IPS DF 6.9 (cell line): ENCODE measurements around the gene USP3.

Experiments used
- DNase-seq: peaks from one replicate; pipeline ENCODE4 v3.0.0-alpha.2; 2013; ENCODE audit warnings: low read depth, low spot score
- H3K27ac ChIP-seq: one replicate; pipeline ENCODE4 v1.5.1; 2013; ENCODE audit warnings: low read length, control low read depth
- H3K27me3 ChIP-seq: 2 replicates; pipeline ENCODE4 v1.6.1; 2013; ENCODE audit warnings: mild to moderate bottlenecking, low read length; ENCODE audit not compliant: control insufficient read depth, insufficient read depth
- H3K36me3 ChIP-seq: 2 replicates; pipeline ENCODE4 v1.6.1; 2013; ENCODE audit warnings: low read length; ENCODE audit not compliant: control insufficient read depth, insufficient read depth
- H3K4me1 ChIP-seq: 2 replicates; pipeline ENCODE4 v1.6.1; 2013; ENCODE audit warnings: low read length; ENCODE audit not compliant: control insufficient read depth, insufficient read depth
- H3K4me3 ChIP-seq: 2 replicates; pipeline ENCODE4 v1.5.1; 2013; ENCODE audit warnings: mild to moderate bottlenecking, low read length
- H3K9me3 ChIP-seq: 2 replicates; pipeline ENCODE4 v1.6.1; 2013; ENCODE audit warnings: low read length, inconsistent platforms; ENCODE audit not compliant: control insufficient read depth, insufficient read depth
- WGBS: extraction: QIAGEN DNeasy Blood & Tissue Kit; methylation state at CpG from one replicate; pipeline ENCODE4 v1.1.7; 2013; ENCODE audit warnings: mixed read lengths, missing lambda C conversion rate; ENCODE audit not compliant: insufficient read length, insufficient coverage; 5-methylcytosine and 5-hydroxymethylcytosine counted together

The USP3 gene

DNA sequence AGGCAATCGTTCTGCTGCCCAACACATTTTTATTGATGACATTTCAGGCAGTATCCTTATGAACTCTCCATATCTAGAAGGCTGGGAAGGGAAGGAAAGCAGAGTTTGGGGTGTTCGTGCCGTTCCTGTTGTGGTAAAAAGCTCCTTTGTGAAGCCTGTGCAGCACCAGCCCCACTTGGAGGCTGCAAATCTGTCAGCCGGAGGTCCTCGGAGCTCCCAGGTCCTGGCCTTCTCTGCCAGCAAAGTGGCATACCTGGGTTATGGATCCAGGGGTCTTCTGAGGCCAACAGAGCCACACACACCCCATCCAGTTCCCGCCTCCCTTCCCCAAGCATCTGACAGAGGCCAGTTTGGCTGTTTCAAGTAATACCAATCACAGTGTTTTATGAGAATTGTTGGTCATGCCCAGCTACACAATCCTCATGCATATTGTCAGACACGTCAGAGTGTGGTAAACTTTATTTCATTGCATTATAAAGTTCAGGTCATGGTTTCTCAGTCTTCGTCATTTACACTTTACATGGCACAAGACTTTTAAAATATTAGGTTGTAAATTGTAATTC, 15.9 kb upstream of the USP3 start:
- H3K27ac ChIP-seq, result no peak overlapping the region
- no peaks in the 10 kb centered on the region for H3K4me1 ChIP-seq
- H3K4me3 ChIP-seq, result no peak overlapping the region
- no peaks in the 10 kb centered on the region for H3K9me3 ChIP-seq
- no CpG with 5 or more reads among the region's 8 CpGs for WGBS
- no peaks in the 10 kb centered on the region for H3K36me3 ChIP-seq
- DNase-seq, result no peak
- H3K27me3 ChIP-seq, result 0 out of 2 replicates have a peak, but pooled peaks cover 1% of the 10 kb centered on the region

DNA sequence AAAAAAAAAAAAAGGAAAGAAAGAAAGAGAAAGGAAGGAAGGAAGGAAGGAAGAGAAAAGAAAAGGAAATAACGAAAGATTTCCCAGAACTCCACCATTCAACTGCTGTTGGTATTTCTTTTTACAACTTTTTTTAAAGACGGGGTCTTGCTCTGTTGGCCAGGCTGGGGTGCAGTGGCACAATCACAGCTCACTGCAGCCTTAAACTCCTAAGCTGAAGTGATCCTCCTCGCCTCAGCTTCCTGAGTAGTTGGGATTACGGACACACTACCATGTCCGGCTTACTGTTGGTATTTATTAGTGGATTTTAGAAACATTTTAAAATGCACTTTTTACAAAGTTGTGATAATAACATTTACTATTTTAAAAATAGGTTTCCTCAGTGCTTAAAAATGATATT, 15.0 kb upstream of the USP3 start:
- Histone ChIP-seq H3K9me3 (no peaks in the 10 kb centered on the region), H3K4me1 (no peaks in the 10 kb centered on the region), H3K27ac (no peak overlapping the region), H3K36me3 (no peaks in the 10 kb centered on the region), H3K27me3 (0 out of 2 replicates have a peak, but pooled peaks cover 1% of the 10 kb centered on the region), H3K4me3 (no peak overlapping the region)
- no peak for DNase-seq
- no CpG with 5 or more reads among the region's 5 CpGs for WGBS

DNA sequence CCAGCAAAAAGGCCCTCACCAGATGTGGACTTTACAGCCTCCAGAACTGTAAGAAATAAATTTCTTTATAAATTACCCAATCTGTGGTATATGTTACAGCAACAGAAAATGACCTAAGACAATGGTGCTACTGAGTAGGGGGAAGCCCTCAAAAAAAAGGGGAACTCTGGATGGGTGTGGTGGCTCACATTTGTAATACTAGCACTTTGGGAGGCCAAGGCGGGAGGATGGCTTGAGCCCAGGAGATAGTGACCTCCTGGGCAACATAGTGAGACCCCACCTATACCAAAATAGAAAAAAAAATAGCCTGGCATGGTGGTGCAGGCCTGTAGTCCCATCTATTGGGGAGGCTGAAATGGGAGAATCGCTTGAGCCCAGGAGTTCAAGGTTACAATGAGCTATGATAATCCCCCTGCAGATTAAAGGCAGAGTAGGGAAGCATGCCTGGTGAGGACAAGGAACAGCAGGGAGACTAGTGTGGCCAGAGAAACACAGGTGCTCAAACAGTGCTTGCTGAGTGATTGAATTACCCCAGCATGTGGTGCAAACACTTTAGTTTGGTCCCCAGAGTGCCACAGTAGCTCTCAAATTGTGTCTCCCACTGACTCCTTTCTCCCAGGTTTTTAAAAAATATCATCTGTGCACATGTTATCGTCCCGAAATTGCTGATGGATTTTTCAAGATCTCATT, 13.9 kb upstream of the USP3 start:
- Histone ChIP-seq H3K9me3 (no peaks in the 10 kb centered on the region), H3K27ac (no peak overlapping the region), H3K36me3 (no peaks in the 10 kb centered on the region), H3K4me1 (no peaks in the 10 kb centered on the region), H3K27me3 (0 out of 2 replicates have a peak, but pooled peaks cover 1% of the 10 kb centered on the region), H3K4me3 (no peak overlapping the region)
- no peak for DNase-seq
- WGBS, result no CpG with 5 or more reads among the region's 4 CpGs

DNA sequence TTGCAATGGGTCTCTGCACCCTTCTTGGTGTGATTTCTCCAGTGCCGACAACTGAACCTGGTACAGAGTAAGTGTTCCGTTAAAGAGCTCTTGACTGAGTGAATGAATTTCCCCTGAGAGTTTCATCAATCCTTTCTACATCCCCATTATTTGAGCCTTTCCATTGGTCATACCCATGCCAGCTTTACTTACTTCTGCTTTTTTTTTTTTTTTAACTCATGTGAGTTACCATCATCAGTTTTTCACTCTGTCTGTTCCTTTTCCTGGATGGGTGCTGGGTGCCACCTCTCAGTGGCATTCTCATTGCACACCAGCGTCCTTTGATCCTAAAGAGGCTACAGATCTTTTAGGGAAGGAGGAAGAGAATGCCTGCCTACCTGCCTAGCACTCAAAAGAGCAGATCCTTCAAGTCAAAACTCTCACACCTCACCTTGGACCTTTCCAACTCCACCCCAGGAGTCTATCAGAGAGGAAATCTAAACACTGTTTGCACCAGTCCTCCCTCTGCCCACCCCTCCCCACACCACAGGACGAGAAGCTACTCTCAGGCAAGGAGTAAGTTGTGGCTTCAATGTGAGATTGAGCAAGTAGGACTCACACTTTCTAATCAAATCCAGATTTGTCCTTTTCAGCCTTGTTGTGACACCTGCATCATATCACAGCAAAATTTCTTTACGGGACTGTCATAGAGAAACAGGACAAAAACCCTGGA, 13.1 kb upstream of the USP3 start:
- WGBS, result no CpG with 5 or more reads among the region's 5 CpGs
- no peak for DNase-seq
- no peaks in the 10 kb centered on the region for H3K4me1 ChIP-seq
- no peaks in the 10 kb centered on the region for H3K9me3 ChIP-seq
- peaks cover 1% of the 10 kb centered on the region; the same call in 1 of the 2 replicates for H3K27me3 ChIP-seq
- H3K4me3 ChIP-seq, result no peak overlapping the region
- H3K27ac ChIP-seq, result no peak overlapping the region
- H3K36me3 ChIP-seq, result no peaks in the 10 kb centered on the region

DNA sequence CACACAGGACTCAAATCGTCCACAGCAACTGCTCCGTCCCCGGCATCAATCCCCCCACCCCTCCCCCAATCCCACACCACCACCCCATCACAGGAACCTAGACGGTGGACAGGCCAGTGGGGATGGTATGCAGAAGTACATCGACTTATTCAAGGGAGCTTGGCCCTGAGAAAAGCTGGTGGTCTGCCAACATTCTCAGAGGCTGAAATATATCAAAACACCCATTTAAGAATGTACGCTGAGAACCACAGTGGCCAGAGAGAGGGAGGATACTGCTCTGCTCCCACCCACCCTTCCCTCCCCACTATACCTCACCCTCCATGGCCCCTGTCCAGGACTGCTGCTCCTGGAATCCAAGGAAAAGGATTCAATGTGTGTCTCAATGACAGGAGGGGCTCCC, 12.4 kb upstream of the USP3 start:
- no peaks in the 10 kb centered on the region for H3K36me3 ChIP-seq
- H3K4me1 ChIP-seq, result no peaks in the 10 kb centered on the region
- peaks cover 1% of the 10 kb centered on the region; the same call in 1 of the 2 replicates for H3K27me3 ChIP-seq

DNA sequence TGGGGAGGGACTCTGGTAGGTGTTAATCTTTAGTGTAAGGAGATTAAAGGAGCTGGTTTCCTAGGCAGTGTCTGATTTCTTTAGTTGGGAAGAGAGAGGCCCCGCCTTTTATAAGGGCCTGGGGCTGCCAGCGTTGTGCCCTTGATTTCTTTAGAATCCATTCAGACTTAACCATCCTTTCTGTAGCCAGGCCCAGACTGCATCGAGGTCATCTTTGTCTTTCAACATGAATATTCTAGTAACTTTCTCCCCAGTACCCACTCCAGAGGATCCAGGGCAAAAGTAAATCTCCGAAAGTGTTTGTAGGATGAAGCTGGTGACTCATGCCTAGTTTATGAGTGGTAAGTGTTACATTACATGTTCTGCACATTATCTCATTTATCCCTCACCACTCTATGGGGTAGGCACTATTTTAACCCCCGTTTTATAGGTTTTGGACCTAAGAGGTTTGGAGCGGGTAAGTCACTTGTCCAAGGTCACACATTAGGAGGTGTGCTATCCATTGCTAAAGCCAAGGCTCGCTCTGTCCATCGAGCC, 11.8 kb upstream of the USP3 start:
- Histone ChIP-seq H3K36me3 (no peaks in the 10 kb centered on the region), H3K4me3 (no peak overlapping the region), H3K4me1 (no peaks in the 10 kb centered on the region), H3K27ac (no peak overlapping the region), H3K9me3 (no peaks in the 10 kb centered on the region), H3K27me3 (peaks cover 1% of the 10 kb centered on the region; the same call in 1 of the 2 replicates)
- DNase-seq, result no peak
- no CpG with 5 or more reads among the region's 8 CpGs for WGBS

More for the DNA sequence above, 12.4 kb upstream of the USP3 start:
- WGBS, result no CpG with 5 or more reads among the region's 6 CpGs
- Histone ChIP-seq H3K27ac (no peak overlapping the region), H3K9me3 (no peaks in the 10 kb centered on the region), H3K4me3 (no peak overlapping the region)
- no peak for DNase-seq

DNA sequence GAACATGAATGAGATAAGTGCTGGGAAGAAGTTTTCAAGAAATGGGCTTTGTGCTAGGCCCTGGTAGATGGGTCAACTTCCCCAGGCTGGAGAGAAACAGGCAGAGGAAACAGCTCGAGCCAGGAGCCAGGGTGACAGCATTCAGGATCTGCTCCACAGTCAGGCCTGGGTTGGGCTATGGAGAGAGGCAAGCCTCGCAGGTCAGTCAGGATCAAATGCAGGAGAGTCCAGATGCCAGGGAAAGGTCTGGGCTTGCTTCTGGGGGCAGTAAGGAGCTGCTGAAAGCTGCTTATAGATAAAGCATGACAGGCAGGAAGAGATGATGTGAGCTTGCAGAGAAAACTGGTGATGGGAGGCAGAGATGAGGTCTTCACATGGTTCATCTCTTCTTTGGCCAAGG, 11.0 kb upstream of the USP3 start:
- H3K4me1 ChIP-seq, result no peaks in the 10 kb centered on the region
- H3K36me3 ChIP-seq, result no peaks in the 10 kb centered on the region
- H3K4me3 ChIP-seq, result no peak overlapping the region
- whole genome bisulfite sequencing, result no CpG with 5 or more reads among the region's 2 CpGs
- no peaks in the 10 kb centered on the region for H3K9me3 ChIP-seq
- H3K27ac ChIP-seq, result no peak overlapping the region
- no peak for DNase-seq
- peaks cover 6% of the 10 kb centered on the region; the same call in 1 of the 2 replicates for H3K27me3 ChIP-seq

DNA sequence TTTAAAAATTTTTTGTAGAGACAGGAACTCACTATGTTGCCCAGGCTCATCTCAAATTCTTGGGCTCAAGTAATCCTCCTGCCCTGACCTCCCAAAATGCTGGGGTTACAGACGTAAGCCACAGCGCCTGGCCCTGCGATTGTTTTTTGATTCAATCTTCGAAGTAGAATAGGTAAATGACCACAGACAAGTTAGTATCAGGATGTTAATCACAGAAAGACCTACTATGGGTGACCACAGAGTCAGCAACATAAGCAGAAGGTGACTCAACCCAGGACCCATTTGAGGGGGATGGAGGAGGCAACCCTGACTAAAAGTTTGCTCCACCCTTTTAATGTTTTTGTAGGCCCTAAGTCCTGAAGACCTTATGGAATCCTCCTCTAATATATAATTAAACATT, 10.0 kb upstream of the USP3 start:
- Histone ChIP-seq H3K4me3 (no peak overlapping the region), H3K9me3 (no peaks in the 10 kb centered on the region), H3K4me1 (no peaks in the 10 kb centered on the region), H3K27ac (no peak overlapping the region), H3K27me3 (peaks cover 6% of the 10 kb centered on the region; the same call in 1 of the 2 replicates), H3K36me3 (no peaks in the 10 kb centered on the region)
- DNase-seq, result no peak
- whole genome bisulfite sequencing, result no CpG with 5 or more reads among the region's 4 CpGs

DNA sequence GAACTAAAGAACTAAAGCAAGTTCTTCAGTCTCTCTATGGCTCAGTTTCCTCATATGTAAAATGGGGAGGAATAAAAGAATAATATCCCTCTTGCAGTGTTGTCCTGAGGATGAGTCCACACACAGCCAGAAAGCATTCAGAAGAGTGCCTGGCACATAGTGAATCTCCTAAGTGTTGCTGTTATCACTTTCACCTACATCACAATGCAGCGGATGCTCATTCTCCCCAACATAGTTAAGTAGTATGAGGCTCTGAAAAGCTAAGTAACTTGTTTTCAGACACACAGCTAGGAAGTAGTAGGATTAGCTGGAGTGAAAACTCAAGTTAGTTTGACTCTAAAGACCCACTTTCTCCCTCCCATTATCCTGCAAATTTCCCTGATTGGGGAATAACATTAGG, 9.1 kb upstream of the USP3 start:
- Histone ChIP-seq H3K27ac (no peak overlapping the region), H3K4me3 (no peak overlapping the region), H3K36me3 (no peaks in the 10 kb centered on the region), H3K4me1 (no peaks in the 10 kb centered on the region), H3K9me3 (no peaks in the 10 kb centered on the region), H3K27me3 (peaks cover 10% of the 10 kb centered on the region)
- no CpG with 5 or more reads among the region's 1 CpG for WGBS
- no peak for DNase-seq

DNA sequence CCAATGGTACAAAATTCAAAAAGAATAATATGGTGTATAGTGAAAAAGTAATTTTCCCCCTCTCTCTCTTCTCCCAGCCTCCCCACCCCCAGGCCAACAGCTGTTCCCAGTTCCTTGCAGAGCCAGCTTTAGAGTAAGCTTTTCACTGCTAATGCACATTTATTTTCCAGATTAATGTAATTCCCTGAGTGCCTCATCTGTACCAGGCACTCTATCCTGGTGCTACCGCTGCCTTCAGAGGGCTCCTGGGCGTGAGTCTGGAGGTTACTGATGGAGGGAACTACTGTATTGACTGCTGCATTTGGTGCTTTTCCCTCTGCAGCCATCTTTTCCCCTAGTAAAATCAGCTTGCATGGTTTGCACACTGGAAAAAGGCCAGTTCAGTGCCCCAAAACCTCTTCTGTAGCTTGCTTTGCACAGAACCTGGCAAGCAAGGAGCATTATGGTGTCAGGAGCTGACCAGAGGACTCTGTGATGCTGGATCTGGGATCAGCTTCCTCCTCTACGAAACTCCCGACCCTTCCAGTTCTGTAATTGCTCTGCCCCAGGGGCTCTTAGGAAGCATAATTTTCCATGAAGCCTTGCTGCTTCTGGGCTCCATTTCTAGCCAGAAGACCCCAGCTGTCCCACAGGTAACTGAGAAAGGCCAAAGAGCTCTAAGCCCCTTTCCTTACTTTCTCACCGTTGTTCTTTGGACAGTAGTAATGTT, 8.5 kb upstream of the USP3 start:
- no CpG with 5 or more reads among the region's 5 CpGs for WGBS
- Histone ChIP-seq H3K27ac (no peak overlapping the region), H3K4me1 (no peaks in the 10 kb centered on the region), H3K4me3 (no peak overlapping the region), H3K9me3 (no peaks in the 10 kb centered on the region), H3K27me3 (peaks cover 16% of the 10 kb centered on the region), H3K36me3 (no peaks in the 10 kb centered on the region)
- no peak for DNase-seq
